SK-N-MC (cell line): Measurements from ENCODE around the gene ZMYM1.

Source experiments
- DNase-seq: peaks from one replicate; pipeline ENCODE4 v3.0.0-alpha.2; 2011; ENCODE audit warnings: low read depth, low spot score
- H3K27ac ChIP-seq: fragments of 200-600 bp; sonication (generic); 2 replicates; pipeline ENCODE4 v1.5.1; 2016; ENCODE audit warnings: mixed run types
- H3K36me3 ChIP-seq: fragments of 200-600 bp; sonication (generic); 2 replicates; pipeline ENCODE4 v1.6.1; 2017; ENCODE audit warnings: antibody characterized with exemption, low read length, mixed read lengths; ENCODE audit not compliant: insufficient read depth
- H3K4me3 ChIP-seq: fragments of 200-600 bp; sonication (generic); 2 replicates; pipeline ENCODE4 v1.5.1; 2016
- H3K9ac ChIP-seq: fragments of 200-600 bp; sonication (generic); 2 replicates; pipeline ENCODE4 v1.8.0; 2017; ENCODE audit warnings: mixed run types, mixed read lengths; ENCODE audit not compliant: insufficient read length
- H3K9me3 ChIP-seq: fragments of 200-600 bp; sonication (generic); 2 replicates; pipeline ENCODE4 v1.6.1; 2017; ENCODE audit warnings: low read depth, mild to moderate bottlenecking, antibody characterized with exemption, low read length, moderate library complexity, mixed read lengths
- EZH2 ChIP-seq: fragments of 200-600 bp; sonication (generic); IDR thresholded peaks from one replicate; pipeline ENCODE4 v1.6.1; 2017; ENCODE audit warnings: antibody characterized with exemption
- FOXP2 ChIP-seq: optimal IDR thresholded peaks from 2 replicates; pipeline ENCODE3; 2011; ENCODE audit warnings: mild to moderate bottlenecking, moderate library complexity; ENCODE audit not compliant: insufficient read depth; ENCODE audit errors: extremely low read length, control extremely low read depth
- POLR2AphosphoS5 ChIP-seq: IDR thresholded peaks from 2 replicates; pipeline ENCODE4 v1.6.1; 2012; ENCODE audit warnings: mild to moderate bottlenecking, low read depth, low read length, borderline replicate concordance

ZMYM1 gene

GRCh38 chr1:35079003-35079930, at the start of gene ZMYM1:
ZMYM1 (plus strand) TSS chr1:35079385; CDS start chr1:35093988, 14,603 bp downstream.
- TF ChIP-seq POLR2AphosphoS5 (peak; percentile 94), EZH2 (no peak)
- Histone ChIP-seq H3K36me3 (peaks cover 19% of the 10 kb centered on the region), H3K9ac (peak within 1 kb of the TSS; percentile 86), H3K4me3 (peak within 1 kb of the TSS; percentile 82), H3K9me3 (no peaks in the 10 kb centered on the region), H3K27ac (peak within 1 kb of the TSS; percentile 91)
- DNase-seq = peak; percentile 45

- Histone ChIP-seq H3K4me3 (no peak overlapping the region), H3K9me3 (peaks cover 5% of the 10 kb centered on the region; the same call in 1 of the 2 replicates), H3K9ac (no peak overlapping the region), H3K36me3 (no peaks in the 10 kb centered on the region), H3K27ac (no peak overlapping the region)
- no peak for DNase-seq
- TF ChIP-seq EZH2 = no peak
- TF ChIP-seq POLR2AphosphoS5 = no peak
- no peak for TF ChIP-seq FOXP2
Observed at GRCh38 chr1:35029761-35030160, 49.4 kb upstream of the ZMYM1 start.

- Histone ChIP-seq H3K4me3 (peak overlapping the region; percentile 81), H3K9ac (peak overlapping the region; percentile 85), H3K9me3 (peaks cover 5% of the 10 kb centered on the region; the same call in 1 of the 2 replicates), H3K27ac (no peak overlapping the region), H3K36me3 (no peaks in the 10 kb centered on the region)
- no peak for DNase-seq
- no peak for TF ChIP-seq EZH2
- no peak for TF ChIP-seq FOXP2
- no peak for TF ChIP-seq POLR2AphosphoS5
Observed at GRCh38 chr1:35030338-35030737, 48.8 kb upstream of the ZMYM1 start.

GRCh38 chr1:35030756-35031446, 48.3 kb upstream of the ZMYM1 start:
- Histone ChIP-seq H3K9me3 (peaks cover 5% of the 10 kb centered on the region; the same call in 1 of the 2 replicates), H3K9ac (peak overlapping the region; percentile 85), H3K4me3 (peak overlapping the region; percentile 81), H3K36me3 (no peaks in the 10 kb centered on the region), H3K27ac (peak overlapping the region; percentile 97)
- TF ChIP-seq POLR2AphosphoS5 = no peak
- TF ChIP-seq EZH2 = no peak
- no peak for TF ChIP-seq FOXP2
- no peak for DNase-seq

GRCh38 chr1:35032384-35032739, 46.8 kb upstream of the ZMYM1 start:
- H3K27ac ChIP-seq = no peak overlapping the region
- no peaks in the 10 kb centered on the region for H3K36me3 ChIP-seq
- peaks cover 5% of the 10 kb centered on the region; the same call in 1 of the 2 replicates for H3K9me3 ChIP-seq
- DNase-seq = no peak
- TF ChIP-seq EZH2 (no peak), FOXP2 (no peak), POLR2AphosphoS5 (no peak)
- H3K9ac ChIP-seq = no peak overlapping the region
- peak overlapping the region; percentile 81 for H3K4me3 ChIP-seq

- DNase-seq = no peak
- Histone ChIP-seq H3K9me3 (peaks cover 5% of the 10 kb centered on the region; the same call in 1 of the 2 replicates), H3K9ac (no peak overlapping the region), H3K36me3 (no peaks in the 10 kb centered on the region), H3K4me3 (no peak overlapping the region), H3K27ac (no peak overlapping the region)
- TF ChIP-seq POLR2AphosphoS5 (no peak), FOXP2 (no peak), EZH2 (no peak)
Observed at GRCh38 chr1:35033346-35033745, 45.8 kb upstream of the ZMYM1 start.

- DNase-seq = no peak
- Histone ChIP-seq H3K4me3 (no peak overlapping the region), H3K27ac (no peak overlapping the region), H3K36me3 (no peaks in the 10 kb centered on the region), H3K9me3 (peaks cover 5% of the 10 kb centered on the region; the same call in 1 of the 2 replicates), H3K9ac (no peak overlapping the region)
- TF ChIP-seq POLR2AphosphoS5 (no peak), EZH2 (no peak), FOXP2 (no peak)
Observed at GRCh38 chr1:35036621-35037020, 42.6 kb upstream of the ZMYM1 start.

GRCh38 chr1:35037206-35037605, 42.0 kb upstream of the ZMYM1 start:
- Histone ChIP-seq H3K9me3 (peaks cover 5% of the 10 kb centered on the region; the same call in 1 of the 2 replicates), H3K9ac (no peak overlapping the region)
- DNase-seq = no peak

More at GRCh38 chr1:35037206-35037605, 42.0 kb upstream of the ZMYM1 start:
- Histone ChIP-seq H3K4me3 (no peak overlapping the region), H3K36me3 (no peaks in the 10 kb centered on the region), H3K27ac (no peak overlapping the region)
- TF ChIP-seq FOXP2 (no peak), POLR2AphosphoS5 (no peak), EZH2 (no peak)
